A549 treated with DMSO at 1 μM for 4 hours (cell line): ENCODE measurements around the gene ARHGAP10. TPM values are rescaled to one million over a fixed set of nuclear protein-coding genes. Genes with fewer than 3 reads are reported as not detected.

Experiments used
- total RNA-seq: library from RNA; stranded (reverse); fragments of 200-300 nt; extraction: Qiagen RNA extraction; gene quantifications from 5 replicates; pipeline ENCODE4 v1.2.3, GENCODE V29; 2022; ENCODE audit warnings: low read depth

The ARHGAP10 gene
- 14.7 to 19.0 TPM (median 16.7 TPM) in 5 replicates for total RNA-seq

GRCh38 chr4:147731580-147732517 lies at the start of gene ARHGAP10:
Gene ARHGAP10, plus strand, starts transcription at chr4:147732088. Its CDS starts 214 bp downstream, at chr4:147732302.

DNA sequence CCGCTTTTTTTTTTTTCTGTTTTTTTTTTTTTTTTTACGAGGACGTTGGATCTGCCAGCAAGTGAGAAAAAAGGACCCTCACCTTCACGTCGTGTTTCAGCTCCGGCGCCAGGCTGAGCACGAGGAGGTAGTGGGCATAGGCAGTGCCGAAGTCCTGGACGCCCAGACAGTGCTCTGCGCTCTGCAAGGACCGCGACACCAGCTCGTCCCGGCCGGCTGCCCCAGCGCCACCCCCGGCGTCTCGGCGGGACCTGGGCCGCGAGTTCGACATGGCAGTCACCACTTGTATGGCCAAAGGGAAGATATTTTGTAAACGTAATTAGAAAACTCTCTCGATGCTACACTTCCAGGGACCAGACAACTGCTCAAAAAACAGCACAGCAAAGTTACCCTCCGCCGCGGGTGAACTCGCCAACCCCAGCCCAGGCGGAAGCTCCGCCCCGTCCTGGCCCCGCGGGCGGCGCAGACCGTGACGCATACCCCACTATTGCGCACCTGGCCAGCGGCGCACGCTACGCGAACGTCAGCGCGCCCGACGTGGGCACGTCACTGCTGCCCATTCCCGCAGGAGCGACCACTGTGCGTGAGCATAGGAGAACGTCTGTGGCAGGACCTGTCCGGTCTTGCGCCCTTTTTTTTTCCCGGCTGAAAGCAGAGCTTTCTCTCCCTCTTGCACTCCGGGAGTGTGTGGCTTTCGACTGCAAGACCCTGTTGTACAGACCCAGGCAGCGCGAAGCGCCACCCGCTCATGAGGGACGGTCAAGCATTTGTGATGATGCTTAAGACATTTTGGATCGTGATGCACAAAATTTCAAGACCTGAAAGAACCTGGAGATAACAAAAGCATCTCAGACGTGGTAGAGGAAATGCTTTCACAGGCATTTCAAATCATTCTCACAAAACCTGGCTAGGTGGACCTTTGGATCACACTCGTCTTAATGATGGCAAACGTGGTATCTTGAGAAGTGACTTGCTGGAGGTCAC lies 47.9 kb upstream of the ARHGAP10 start, which contains the start of gene PRMT9:
TSS of gene PRMT9 (minus strand) at position 447 of the 984 bp plus-strand sequence. CDS start at position 271, 176 bp downstream.

Other genes with a start within 250 kb of the ARHGAP10 start
- gene TMEM184C, start 114.7 kb upstream of the ARHGAP10 start, total RNA-seq: 23.0 to 27.2 TPM (median 24.1 TPM) in 5 replicates
- 3.1 to 3.6 TPM (median 3.3 TPM) in 5 replicates for gene PRMT9, start 47.9 kb upstream of the ARHGAP10 start, total RNA-seq